HG03139 (cell line): ENCODE measurements around the gene MRPL24.

Experiments used
- ATAC-seq: cut with Tn5 transposase; IDR thresholded peaks from one replicate; pipeline ENCODE4 v1.9.1; 2021; ENCODE audit not compliant: unreplicated experiment

The MRPL24 gene

DNA sequence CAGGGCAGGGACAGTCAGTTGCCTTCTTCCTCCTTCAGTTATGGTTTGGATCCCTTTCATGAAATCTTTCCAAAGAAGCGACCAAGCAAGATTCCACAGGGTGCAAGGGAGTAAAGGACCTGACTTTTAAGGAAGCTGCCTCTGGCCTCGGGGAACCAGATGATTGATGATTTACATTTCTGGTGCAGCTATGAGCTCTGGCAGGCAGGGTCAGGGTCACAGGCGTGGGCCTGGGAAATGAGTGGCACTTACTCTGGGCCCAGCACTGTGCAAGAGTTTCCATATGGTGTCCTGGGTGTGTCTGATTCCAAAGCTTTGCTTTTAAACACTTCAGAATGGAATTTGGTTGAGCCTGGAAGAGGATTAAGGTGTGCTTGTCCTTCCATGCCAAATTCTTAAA, 28.3 kb downstream of the MRPL24 start:
- no peak for ATAC-seq

DNA sequence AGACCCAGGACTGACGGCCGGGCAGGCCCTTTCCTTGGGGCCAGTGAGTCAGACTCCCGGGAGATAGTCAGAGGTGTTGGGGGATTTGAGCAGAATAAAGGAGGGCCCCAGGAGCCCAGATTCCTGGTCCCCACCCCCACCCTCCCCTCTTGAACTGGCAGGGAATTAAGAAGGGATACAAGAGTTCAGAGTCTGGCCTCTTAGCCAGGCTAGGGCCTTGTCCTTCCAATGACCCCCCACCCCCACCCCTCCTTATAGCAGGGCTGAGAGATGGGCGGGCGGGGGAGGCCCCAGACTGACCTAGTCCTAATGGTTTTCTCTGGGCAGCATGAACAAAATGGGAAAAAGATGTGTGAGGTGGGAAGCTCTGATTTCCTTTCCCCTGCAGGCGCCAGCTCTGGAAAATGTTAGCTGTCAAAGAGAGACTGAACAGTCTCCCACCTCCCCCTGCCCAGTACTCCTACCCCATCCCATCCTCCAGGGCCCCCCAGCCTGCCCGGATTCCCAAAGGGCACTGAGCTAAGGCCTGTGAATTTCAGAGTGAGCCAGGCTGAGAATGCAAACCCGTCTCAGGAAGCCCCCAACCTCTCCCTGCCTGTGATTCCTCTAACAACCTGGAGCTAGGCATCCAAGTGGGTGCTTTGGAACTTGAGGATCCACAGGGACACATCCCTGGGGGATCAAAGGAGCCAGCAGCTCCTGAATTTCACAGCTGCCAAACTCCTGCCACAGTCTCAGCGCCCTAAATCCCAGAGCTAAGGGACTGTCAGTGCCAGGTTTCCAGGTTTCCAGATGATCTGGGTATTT, 29.7 kb downstream of the MRPL24 start:
- ATAC-seq: no peak

DNA sequence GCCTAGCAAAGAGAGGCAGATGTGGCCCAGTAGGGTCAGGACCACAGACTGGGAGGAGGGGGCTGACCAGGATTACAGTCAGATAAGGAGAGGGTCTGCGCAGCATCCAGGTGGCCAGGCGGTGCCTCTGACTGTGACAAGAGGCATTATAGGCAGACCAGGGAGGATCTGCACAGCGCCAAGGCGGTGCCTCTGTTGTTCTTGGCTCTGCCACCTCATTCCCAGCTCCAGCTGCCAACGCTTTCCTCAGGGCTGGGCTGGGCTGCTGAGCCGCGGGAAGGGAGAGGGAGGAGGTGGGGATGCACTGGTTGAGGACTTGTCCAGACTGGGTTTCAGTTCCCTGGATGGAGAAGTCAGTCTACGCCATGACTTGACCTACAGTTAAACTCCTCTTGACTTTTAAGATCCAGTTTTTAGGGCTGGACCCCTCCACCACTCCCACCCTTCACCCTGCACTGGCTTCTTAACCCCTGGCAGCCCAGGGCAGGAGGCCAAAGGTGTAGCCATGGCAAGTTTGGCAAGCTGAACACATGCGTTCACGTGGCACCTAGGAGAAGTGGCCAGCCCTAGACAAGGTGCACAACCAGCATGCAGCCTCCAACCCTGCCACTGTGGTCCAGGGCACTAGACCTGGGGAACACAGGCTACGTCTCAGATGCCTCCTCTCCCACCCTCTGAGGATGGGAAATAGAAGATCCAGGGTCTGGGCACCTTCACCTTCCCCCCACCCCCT, 31.0 kb downstream of the MRPL24 start:
- no peak for ATAC-seq

DNA sequence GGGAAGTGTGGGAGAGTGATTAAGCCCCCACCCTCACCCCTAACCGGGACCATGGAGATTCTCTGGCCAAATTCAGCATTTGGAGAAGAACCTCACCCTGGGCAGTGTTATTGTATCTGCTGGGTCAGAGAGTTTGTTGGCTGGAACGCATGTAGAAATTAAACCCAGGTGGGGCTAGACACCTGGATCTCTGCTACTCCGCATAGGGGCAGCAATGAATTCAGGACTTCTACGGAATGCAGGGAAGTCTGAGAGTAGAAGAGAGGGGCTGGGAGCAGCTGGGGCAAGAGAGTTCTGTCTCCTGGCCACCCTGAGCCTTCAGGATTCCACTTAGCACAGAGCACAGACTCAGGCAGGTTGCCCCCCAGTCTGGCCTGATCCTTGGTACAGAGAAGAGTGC, 31.9 kb downstream of the MRPL24 start:
- ATAC-seq: no peak

DNA sequence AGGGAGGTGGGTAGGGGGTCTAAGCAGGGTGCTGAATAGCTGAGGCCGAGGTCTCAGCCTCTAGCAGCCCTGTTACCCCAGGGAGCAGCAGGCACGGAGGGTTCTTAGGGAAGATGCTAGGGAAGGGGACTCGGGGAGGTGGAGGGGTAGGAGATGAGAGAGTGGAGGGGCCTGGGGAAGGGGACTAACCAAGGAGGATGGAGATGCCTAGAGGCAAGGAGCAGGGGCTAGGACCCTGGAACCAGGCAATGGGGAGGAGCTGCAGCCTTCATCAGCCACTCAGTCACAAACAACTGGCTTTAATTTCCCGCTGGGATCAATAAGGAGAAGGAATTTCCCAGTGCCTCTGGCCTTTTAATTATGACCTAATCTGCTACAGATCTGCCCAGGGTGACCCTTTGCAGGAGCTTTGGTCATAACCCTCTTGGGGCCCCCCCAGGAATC, 32.6 kb downstream of the MRPL24 start:
- ATAC-seq: no peak

- ATAC-seq: no peak
Measured at GRCh38 chr1:156707417-156708217, 33.3 kb downstream of the MRPL24 start.

- no peak for ATAC-seq
Measured at GRCh38 chr1:156706657-156707416, 34.1 kb downstream of the MRPL24 start.

DNA sequence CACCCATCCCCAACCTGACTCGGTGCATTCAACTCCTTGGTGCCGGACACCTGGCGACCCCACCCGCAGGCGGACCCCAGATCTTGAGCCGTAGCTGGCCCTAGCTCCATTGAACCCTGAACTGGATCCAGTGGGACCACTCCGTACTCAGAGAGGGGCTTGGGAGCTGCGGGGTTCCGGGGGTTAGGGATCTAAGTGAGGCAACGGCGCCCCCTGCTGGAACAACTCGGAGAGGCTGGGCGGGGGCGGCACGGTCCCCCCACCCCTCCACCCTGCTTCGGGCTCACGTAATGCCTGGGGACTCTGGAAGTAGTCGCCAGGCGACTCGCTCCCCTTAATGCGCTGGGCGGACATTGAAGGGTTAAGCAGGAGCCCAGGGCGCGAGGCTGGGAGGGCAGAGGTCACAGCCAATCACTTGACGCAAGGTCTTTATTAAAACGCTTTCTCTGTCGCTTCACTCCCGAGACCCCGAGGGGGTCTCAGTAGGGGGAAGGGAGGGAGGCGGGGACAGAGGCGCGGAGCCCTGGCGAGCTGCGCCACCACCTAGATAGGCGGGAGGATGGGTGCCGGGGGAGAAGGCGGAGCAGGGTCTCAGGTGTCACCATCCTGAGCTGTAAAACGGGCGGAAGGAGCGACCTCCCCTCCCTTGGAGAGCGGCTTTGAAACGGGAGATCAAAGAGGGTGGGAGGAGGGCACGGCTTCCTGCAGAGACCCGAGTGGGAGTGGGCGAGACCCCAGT, 34.8 kb downstream of the MRPL24 start:
- no peak for ATAC-seq

DNA sequence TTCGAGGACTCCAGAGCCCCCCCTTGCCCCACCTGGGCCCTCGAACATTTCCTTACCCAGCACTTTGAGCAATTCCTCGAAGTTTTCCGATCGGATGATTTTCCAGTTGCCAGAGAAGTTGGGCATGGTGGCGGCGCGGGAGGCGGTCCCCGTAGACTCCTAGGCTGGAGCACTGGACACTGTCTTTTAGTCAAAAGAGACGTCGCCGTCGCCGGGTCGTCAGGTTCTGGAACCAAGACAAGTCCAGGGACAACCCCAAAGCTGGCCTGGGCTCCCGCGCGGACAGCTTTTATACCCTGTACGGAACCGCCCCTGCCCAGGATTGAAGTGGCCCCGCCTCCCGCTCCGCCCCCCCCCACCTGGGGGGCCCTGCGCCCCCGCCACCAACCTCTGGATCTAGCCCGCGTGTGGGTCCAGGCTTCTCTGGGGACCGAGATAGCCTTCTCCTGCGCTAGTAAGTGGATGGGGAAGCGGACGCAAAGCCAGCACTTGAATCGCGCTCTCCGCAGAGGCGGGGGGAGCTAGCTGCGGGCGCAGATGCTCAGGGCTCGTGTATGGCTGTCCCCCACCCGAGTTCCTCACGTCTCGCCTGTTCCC, 35.5 kb downstream of the MRPL24 start, which contains the start of gene CRABP2:
Gene CRABP2, minus strand, starts transcription at position 263 of the 597 bp plus-strand sequence. Its CDS starts 137 bp downstream, at position 126.
- ATAC-seq: no peak

- ATAC-seq: no peak
Measured at GRCh38 chr1:156704930-156705320, 36.0 kb downstream of the MRPL24 start.

DNA sequence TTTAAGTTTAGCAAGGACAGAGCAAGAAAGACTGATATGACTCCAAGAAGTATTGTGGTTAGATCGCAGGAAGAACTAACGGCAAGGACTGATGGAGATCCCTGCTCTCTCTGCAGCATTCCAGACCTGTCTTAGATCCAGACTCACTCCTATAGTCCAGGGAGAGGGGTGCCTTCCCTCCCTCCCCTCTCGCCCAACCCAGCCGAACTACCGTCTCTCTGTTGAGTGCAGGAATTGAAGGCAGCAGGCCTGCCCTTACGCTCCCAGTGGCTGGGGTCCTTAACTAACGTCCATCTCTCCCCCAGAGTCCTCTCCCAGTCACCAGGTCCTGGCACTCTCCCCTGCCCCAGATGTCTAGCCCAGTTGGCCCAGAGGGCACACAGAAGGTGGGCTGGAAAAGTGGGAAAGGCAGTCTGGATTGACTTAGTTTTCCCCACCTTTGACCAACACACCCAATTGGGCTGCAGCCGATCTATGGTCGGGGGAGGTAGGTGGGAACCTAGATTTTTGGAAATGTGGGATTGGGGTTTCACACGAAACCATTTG, 36.6 kb downstream of the MRPL24 start:
- ATAC-seq: no peak

DNA sequence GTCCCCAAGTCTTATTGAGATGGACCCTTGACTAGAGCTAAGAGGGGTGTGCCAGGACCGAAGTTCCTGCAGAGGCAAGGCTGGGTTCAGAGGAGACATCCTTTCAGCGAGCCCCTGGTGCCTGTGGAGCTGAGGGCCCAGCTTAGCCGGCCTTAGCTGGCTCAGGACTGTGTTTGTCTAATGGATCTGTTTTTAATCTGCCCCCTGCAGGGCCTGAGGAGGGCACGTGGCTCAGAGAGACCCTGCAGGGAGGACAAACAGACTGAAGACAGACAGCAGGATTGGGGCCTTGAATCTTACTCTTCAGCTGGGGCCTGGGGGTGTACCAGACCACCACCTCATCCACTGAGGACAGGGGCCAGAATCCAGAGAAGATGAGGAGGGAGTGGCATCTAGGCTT, 37.1 kb downstream of the MRPL24 start:
- no peak for ATAC-seq

DNA sequence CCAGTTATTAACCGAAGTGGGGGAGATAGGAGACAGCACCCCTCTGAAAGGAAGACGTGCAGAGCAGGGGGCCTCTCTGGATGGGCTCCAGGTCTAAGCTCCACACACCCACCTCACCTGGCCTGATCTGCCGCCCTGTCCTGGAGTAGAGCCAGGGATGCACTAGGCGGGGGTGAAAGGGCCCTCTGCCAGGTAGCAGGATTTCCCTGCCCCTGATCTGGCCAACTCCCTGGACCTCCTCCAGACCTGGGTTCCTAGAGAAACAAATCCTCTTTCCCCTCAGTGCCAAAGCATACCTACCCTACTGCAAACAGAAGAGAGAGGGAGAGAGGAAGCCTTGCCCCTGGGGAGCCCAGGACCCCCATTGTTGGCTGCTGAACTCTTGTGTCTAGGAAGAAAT, 37.6 kb downstream of the MRPL24 start:
- ATAC-seq: no peak

DNA sequence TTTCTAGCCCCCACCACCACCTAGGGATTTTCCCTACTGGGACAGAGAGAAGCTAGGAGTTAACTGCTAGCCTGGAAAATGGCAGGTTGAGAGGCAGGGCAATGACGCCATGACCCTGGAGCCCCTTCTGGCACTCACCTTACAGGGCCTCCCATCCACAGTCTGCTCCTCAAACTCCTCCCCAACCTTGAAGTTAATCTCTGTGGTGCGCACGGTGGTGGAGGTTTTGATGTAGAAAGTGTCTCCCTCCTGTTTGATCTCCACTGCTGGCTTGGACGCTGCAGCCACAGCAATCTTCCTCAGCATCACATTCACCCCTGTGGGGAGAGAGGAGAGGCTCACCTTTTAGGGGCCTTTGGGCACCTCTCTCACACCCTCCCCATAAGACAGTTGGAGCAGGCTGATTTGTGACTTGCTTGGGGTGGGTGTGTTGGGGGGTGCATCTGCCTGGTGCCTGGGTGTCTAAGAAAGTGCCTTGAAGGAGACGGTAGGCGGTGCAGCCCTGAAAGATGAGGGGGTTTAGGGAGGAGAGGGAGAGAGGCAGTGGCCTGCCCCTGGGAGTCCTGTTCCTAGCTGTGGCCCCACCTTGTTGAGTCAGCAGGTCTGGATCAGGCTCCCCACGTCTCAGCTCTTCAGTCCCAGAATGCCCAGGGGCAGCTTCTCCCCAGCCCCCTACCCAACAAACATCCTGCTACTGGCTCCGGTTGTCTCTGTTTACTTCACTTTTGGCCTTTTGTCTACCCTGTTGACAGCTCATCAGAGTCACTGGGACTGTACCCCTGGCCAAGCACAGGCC, 40.0 kb downstream of the MRPL24 start:
- no peak for ATAC-seq

DNA sequence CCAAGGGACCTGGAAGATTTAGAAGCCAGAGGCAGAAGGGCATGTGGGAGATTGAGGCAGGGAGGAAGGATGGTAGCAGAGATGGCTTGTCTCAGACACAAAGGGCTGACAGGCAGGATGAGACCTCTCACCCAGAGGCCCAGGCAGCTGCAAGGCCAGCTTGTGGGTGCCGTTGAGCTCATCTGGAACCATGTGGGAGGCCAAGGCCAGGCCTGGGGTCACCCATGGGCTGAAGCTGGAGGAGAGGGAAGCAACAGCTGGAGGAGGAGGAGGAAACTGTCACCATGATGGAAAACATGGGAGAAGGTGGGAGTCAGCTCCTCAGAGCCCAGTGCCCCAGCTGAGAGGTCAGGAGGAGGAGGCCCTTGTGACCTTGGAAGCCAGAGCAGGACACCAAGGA, 41.9 kb downstream of the MRPL24 start:
- ATAC-seq: no peak

DNA sequence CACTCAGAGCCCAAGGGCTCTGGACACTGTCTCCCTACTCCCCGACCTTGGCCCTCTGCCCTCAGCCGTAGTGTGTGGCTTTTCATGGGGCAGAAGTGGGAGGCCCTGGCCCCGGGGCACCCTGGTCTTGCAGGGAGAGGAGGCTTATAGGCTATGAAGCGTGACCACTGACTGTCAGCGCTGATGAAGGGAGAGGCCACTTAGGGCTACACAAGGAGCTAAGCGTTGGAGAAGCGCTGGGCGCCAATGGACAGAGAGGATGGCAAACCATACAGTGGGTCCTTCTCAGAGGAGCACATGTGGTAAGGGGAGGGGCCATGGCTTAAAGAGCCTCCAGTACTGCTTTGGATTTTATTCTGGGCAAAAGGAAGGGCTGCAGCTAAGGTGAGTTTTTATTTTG, 43.4 kb downstream of the MRPL24 start:
- ATAC-seq: no peak

DNA sequence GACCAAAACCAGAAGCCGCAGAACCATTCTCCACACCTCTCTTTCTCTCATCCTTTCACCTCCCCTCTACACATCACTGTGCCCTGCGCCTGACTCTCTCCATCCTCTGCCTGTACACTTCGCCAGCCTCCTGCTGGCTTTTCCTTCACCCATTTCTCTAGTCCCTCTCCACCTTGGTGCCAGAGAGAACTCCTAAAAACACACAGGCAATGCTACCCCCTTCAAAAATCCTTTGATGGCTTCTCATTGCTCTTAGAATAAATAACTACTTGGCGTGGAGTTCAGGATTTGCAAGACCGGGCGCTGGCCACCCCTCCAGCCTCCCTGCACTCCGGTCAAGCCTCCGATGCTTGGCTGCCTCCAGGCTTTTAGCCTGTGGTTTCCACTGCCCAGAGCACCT, 44.1 kb downstream of the MRPL24 start:
- ATAC-seq: no peak

GRCh38 chr1:156694690-156694962, 46.3 kb downstream of the MRPL24 start:
- ATAC-seq: no peak
